ENCODE results near the gene TLE4.

Gene TLE4

DNA sequence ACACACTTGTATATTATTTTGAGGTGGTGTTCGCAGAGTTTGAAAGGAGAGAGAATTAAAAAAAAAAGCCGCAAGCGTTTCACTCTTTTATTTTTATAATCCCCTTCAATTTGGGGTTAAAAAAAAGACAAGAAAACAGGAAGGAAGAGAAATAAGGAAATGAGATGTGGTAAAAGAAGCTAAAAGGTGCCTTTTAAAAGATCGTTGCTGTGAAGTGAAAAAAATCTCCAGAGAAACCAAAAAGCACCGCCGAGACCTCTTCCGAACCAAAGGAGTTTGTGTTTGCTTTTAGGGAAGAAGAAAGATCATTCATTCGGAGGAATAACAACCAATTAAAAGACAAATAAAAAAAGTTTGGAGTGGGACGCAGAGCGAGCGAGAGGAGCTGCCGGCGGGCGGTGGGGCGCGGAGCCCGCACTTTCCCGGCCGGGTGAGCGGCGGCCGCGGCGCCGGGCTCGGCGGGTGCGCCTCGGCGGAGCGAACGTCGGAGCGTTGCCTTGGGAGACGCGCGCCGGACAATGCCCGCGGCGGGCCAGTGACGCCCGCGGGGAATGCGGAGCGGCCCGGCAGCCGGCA lies 355 bp downstream of the TLE4 start:
- DNase-seq (ENCODE audit: low spot score): no peak

DNA sequence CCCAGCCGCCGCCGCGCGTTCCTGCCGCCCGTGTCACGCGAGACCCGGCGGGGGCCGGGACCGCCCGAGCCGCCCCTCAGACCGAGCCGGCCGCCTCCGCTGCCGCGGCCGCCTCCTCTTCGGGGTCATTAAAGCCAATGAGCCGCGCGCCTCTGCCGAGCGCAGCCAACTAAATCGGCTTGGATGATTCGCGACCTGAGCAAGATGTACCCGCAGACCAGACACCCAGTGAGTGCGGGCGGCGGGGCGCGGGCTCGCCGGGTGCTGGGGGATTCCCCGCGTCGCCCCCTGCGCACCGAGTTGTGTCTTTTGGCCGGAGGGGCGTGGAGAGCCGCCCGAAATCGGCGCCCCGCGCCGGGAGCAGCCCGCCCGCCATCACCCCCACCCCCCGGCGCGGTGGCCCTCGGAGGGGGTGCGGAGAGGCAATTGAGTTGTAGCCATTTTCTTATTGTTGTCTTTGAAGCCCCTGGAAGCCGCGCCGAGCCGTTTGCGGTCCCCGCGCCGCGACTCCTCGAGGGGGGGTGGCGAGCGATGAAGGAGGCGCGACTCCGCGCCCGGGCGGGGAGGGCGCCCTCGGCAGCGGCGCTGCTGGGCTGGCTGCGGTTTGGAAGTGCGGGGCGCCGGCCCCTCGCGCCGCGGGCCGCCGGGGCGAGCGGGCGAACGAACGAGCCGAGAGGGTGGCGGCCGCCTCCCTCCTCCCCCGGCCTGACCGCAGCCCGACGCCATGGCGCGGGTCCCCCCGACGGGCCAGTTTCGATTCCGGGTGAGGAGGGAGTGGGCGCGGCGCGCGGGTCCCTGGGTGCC lies 1.0 kb downstream of the TLE4 start:
- peak; percentile 77 for DNase-seq (ENCODE audit: low spot score)

DNA sequence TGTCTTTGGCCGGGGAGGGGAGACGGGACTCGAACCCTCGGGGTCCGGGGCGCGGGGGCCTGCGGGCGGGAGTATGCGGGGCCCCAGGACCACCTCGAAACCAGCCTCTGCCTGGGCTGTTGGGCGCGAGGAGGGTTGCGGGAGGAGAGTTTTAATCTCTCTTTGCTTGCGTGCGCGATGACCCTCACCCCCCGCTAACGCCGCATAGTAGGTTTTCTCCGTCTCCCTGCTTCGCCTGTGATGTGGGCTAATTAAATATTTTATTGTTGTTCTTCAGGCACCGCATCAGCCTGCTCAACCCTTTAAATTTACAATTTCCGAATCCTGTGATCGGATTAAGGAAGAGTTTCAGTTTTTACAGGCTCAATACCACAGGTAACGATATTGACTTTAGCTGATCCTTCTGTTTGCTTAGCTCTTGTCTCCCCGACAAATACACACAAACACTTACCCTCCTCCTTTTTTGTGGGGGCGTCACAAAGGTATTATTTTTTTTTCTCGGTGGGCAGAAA lies 1.7 kb downstream of the TLE4 start:
- DNase-seq (ENCODE audit: low spot score): no peak

- no peak for DNase-seq (ENCODE audit: low spot score)
Measured at GRCh38 chr9:79574136-79574535, 2.4 kb downstream of the TLE4 start.

DNA sequence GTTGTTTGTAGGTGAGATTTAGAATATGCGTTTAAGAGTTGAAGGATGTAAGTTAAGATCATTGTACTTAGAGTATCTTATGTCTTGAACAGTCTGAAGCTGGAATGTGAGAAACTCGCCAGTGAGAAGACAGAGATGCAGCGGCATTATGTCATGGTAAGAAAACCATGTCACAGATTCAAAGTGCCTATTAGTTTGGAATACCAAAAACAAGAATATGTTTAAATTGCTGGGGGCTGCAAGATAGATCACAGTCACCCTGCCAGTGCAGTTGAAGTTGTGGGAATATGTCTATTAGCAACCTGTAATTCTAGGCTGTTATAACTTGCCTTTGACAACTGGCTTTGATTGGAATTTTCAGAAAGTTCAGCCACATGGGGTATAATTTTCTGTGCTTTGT lies 3.0 kb downstream of the TLE4 start:
- peak; percentile 11 for DNase-seq (ENCODE audit: low spot score)

DNA sequence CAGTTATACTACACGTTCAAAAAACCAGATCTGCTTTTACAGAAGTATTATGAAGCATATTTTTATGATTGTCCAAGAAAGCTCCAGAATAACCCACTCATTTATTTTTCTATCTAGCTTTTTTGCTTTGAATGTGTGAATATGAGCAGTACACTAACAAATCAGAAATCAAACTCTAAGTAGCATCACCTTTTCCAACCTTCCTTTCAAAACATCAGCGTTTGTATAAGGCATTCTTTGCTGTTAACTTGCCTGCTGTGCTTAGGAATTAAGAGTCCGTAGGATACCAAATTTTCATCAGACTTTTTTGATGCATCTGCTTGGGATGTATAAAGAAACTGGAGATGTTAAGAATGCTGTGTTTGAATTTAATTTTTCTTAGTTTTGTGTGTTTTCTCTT lies 3.8 kb downstream of the TLE4 start:
- no peak for DNase-seq (ENCODE audit: low spot score)

DNA sequence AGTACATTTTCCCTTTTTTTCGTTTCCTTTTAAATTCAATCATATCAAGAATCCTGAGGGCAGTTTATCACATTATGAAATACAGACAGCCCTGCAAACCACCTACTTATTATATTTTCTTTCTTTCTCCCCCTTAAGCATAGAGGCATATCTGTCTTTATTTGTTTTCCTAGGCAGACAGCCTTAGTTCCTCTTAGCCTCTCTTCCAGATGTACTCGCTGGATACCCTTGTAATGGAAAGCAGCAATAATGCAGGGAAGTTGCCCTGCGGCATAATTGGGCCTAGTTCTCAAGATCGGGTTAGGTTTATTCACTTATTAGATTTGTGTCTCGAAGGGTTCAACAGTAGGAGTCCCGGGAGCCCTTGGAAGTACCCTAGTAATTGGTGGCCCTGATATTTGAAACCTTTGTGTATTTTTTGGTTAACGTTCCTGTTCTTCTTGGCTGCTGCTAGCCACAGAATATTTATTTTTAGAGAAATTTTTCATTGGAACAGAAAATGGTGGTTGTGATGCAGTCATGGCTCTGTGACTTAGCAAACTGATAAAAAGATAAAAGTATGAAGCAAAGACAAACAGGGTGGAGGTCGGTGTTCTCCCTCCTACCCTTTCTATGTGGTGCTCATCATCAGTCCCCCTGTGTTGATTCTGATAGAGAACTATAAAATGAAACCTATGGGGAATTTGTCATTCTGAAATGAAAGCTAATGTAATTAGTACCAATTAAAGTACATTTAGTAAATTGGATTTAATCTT lies 6.4 kb downstream of the TLE4 start:
- DNase-seq (ENCODE audit: low spot score): no peak

GRCh38 chr9:79578891-79579290 lies 7.1 kb downstream of the TLE4 start:
- DNase-seq (ENCODE audit: low spot score): no peak

GRCh38 chr9:79579624-79580023 lies 7.9 kb downstream of the TLE4 start:
- DNase-seq (ENCODE audit: low spot score): no peak

GRCh38 chr9:79580055-79580454 lies 8.3 kb downstream of the TLE4 start:
- DNase-seq (ENCODE audit: low spot score): no peak

- no peak for DNase-seq (ENCODE audit: low spot score)
Measured at GRCh38 chr9:79581388-79581787, 9.6 kb downstream of the TLE4 start.

GRCh38 chr9:79581794-79582193 lies 10.0 kb downstream of the TLE4 start:
- DNase-seq (ENCODE audit: low spot score): peak; percentile 73

DNA sequence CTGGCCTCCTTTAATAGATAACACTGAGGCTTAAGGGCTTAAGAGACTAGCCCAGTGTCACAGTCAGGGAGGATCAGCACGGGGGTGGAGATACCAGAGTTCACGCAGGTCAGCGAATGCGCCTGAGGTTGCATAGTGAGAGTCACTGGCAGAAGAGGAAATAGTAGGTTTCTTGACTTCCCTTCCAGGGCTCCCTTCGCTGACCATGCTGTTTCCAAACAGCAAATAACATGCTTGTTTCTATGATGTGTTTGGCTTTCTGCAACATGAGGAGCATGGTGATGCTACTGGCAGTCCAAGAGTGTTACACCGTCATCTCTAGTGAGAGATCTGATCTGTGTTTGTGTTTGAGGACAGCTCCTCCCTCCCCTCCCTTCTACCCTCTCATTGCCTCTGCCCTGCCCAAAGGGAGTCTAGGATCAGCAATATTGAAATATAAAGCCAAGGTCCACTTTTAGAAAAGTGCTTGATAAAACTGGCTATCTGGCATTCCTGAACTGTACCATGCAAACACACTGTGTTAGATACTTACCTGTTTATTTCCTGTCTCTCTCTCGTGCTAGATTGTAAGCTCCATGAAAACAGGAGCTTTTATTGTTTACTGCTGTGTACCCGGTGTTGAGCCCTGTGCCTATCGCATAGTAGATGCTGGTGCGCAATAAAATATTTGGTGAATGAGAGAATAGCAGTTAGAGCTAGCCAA lies 12.3 kb downstream of the TLE4 start:
- no peak for DNase-seq (ENCODE audit: low spot score)

GRCh38 chr9:79584655-79584982 lies 12.9 kb downstream of the TLE4 start:
- no peak for DNase-seq (ENCODE audit: low spot score)

- DNase-seq (ENCODE audit: low spot score): no peak
Measured at GRCh38 chr9:79588488-79589223, 16.9 kb downstream of the TLE4 start.

DNA sequence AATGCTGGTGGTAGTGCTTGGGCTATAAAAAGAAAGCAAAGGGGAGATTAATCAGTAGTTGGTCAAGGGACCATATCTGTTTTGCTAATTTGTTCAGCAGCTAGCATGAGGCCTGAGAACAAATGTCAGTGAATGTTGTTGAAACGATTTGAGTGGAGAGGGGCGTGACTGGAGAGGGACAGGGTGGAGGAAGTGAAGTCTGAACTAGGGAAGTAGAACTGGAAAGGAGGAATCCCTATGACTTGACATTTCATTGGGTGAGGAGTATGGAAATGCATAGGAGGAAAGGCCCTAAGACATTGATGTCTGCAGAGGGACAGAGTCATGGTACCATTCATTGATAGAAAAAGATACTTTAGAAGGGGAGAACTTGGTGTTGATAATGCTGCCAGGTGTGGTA lies 19.7 kb downstream of the TLE4 start:
- DNase-seq (ENCODE audit: low spot score): no peak

- no peak for DNase-seq (ENCODE audit: low spot score)
Measured at GRCh38 chr9:79592726-79593493, 21.1 kb downstream of the TLE4 start.

GRCh38 chr9:79598562-79599345 lies 27.0 kb downstream of the TLE4 start:
- DNase-seq (ENCODE audit: low spot score): no peak

DNA sequence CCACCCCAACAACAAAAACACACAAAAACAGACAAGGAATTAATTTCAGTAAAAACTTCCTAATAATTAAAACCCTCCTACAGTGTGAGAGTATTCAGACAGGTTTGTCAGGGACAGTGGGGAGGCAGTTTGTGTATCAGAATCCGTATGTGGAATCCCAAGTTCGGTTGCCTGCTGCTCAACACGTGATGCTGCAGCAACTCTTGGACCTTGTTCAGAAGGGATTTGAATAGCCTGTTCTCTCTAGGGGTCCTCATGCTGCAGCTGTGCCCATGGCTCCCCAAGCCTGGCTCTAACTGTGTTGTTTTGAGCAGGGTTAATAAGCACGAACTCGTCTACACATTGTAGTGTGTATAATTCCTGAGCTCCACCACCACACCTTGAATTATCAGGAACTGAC lies 28.7 kb downstream of the TLE4 start:
- DNase-seq (ENCODE audit: low spot score): no peak

GRCh38 chr9:79603222-79603920 lies 31.6 kb downstream of the TLE4 start:
- DNase-seq (ENCODE audit: low spot score): no peak

Data from GM03348 (cell line).